GM12874 (cell line): Measurements from ENCODE around the gene MELTF.

Source experiments
- CTCF ChIP-seq: IDR thresholded peaks from 2 replicates; pipeline ENCODE4 v1.5.1; 2011; ENCODE audit warnings: low read depth, mild to moderate bottlenecking, control low read depth, low read length, moderate library complexity; ENCODE audit not compliant: insufficient read depth

Gene MELTF

GRCh38 chr3:197028728-197029510, 698 bp downstream of the MELTF start:
- TF ChIP-seq CTCF: no peak

- TF ChIP-seq CTCF: no peak
These were observed 1.5 kb downstream of the MELTF start for GRCh38 chr3:197027896-197028727.

- TF ChIP-seq CTCF: no peak
These were observed 2.3 kb downstream of the MELTF start for GRCh38 chr3:197027151-197027895.

- no peak for TF ChIP-seq CTCF
These were observed 3.1 kb downstream of the MELTF start for GRCh38 chr3:197026481-197026866.

- no peak for TF ChIP-seq CTCF
These were observed 3.7 kb downstream of the MELTF start for GRCh38 chr3:197025736-197026480.

- TF ChIP-seq CTCF: no peak
These were observed 4.5 kb downstream of the MELTF start for GRCh38 chr3:197024881-197025735.
